Right ventricle myocardium superior (tissue), 1 donor: ENCODE results near the gene ADCY5. TPM values are rescaled to one million over a fixed set of nuclear protein-coding genes. Genes with fewer than 3 reads are reported as not detected.

Experiments
- ATAC-seq: fragments of 200-7000 bp; cut with Tn5 transposase; one replicate; pipeline ENCODE4 v1.9.1; 2020; ENCODE audit warnings: mild to moderate bottlenecking; ENCODE audit not compliant: poor library complexity
- DNase-seq: peaks from one replicate; pipeline ENCODE4 v3.0.0-alpha.2; 2020
- intact Hi-C: fragments of 100-400 bp; cut with DNase I; formaldehyde crosslinking; loops from one replicate; pipeline ENCODE4 v1.11.2; 2022
- total RNA-seq: library from RNA; stranded (reverse); fragmentation: NEBNext Ultra II Directional; extraction: Animal tissue kit (Norgen Biotek cat#: 25700); gene quantifications from one replicate; pipeline ENCODE4 v1.2.1, GENCODE V29; 2021
- donor health status: DM: no; HTN: yes; CAD: no; lungs with severe emphysema.

Gene ADCY5
- total RNA-seq, 1 donor from 2014 or later: 225 TPM

- no peak for DNase-seq
- intact Hi-C loops: no loop called here
- ATAC-seq: no peak
Measured at GRCh38 chr3:123380261-123380660, 68.6 kb downstream of the ADCY5 start.

GRCh38 chr3:123379041-123379830, 69.7 kb downstream of the ADCY5 start:
- ATAC-seq (no peak), DNase-seq (no peak)
- intact Hi-C loops: no loop called here

- ATAC-seq (no peak), DNase-seq (no peak)
- intact Hi-C loops: no loop called here
Measured at GRCh38 chr3:123378409-123378915, 70.4 kb downstream of the ADCY5 start.

- intact Hi-C loops: no loop called here
- DNase-seq (no peak), ATAC-seq (no peak)
Measured at GRCh38 chr3:123377243-123377740, 71.6 kb downstream of the ADCY5 start.

GRCh38 chr3:123376451-123377242, 72.2 kb downstream of the ADCY5 start:
- intact Hi-C loops: no loop called here
- no peak for DNase-seq
- ATAC-seq: no peak

GRCh38 chr3:123375014-123375940, 73.6 kb downstream of the ADCY5 start:
- intact Hi-C loops: no loop called here
- ATAC-seq (peak; percentile 48), DNase-seq (no peak)

GRCh38 chr3:123374016-123374415, 74.9 kb downstream of the ADCY5 start:
- no peak for ATAC-seq
- DNase-seq: no peak
- intact Hi-C loops: no loop called here

GRCh38 chr3:123373474-123373987, 75.4 kb downstream of the ADCY5 start:
- ATAC-seq (peak; percentile 79), DNase-seq (peak; percentile 77)
- intact Hi-C loops: no loop called here

- no peak for DNase-seq
- intact Hi-C loops: no loop called here
- ATAC-seq: peak; percentile 21
Measured at GRCh38 chr3:123372686-123373473, 76.0 kb downstream of the ADCY5 start.

- intact Hi-C loops: no loop called here
- DNase-seq (no peak), ATAC-seq (no peak)
Measured at GRCh38 chr3:123371859-123372685, 76.8 kb downstream of the ADCY5 start.

GRCh38 chr3:123371426-123371825, 77.5 kb downstream of the ADCY5 start:
- ATAC-seq: no peak
- intact Hi-C loops: no loop called here
- DNase-seq: no peak

- ATAC-seq (no peak), DNase-seq (no peak)
- intact Hi-C loops: no loop called here
Measured at GRCh38 chr3:123370819-123371218, 78.1 kb downstream of the ADCY5 start.

- intact Hi-C loops: no loop called here
- DNase-seq: no peak
- ATAC-seq: no peak
Measured at GRCh38 chr3:123369085-123369484, 79.8 kb downstream of the ADCY5 start.

- intact Hi-C loops: no loop called here
- no peak for DNase-seq
- no peak for ATAC-seq
Measured at GRCh38 chr3:123367467-123368154, 81.3 kb downstream of the ADCY5 start.

GRCh38 chr3:123365450-123366143, 83.3 kb downstream of the ADCY5 start:
- peak; percentile 40 for ATAC-seq
- intact Hi-C loops: no loop called here
- no peak for DNase-seq

- DNase-seq: no peak
- peak; percentile 22 for ATAC-seq
- intact Hi-C loops: no loop called here
Measured at GRCh38 chr3:123361071-123361470, 87.8 kb downstream of the ADCY5 start.
